HepG2 (cell line): ENCODE data around the gene EMILIN1. TPM values are rescaled to one million over a fixed set of nuclear protein-coding genes. Genes with fewer than 3 reads are reported as not detected.

ENCODE experiments used
- GFI1 ChIP-seq: sonication (generic); formaldehyde crosslinking; IDR thresholded peaks from 2 replicates; pipeline ENCODE4 v1.5.0; 2020; ENCODE audit warnings: missing genetic modification reagents, mild to moderate bottlenecking, borderline replicate concordance
- JUNB ChIP-seq: sonication (generic); formaldehyde crosslinking; IDR thresholded peaks from 2 replicates; pipeline ENCODE4 v1.8.0; 2022; ENCODE audit warnings: missing genetic modification reagents, mild to moderate bottlenecking, borderline replicate concordance
- MTF2 ChIP-seq: sonication (generic); formaldehyde crosslinking; IDR thresholded peaks from 2 replicates; pipeline ENCODE4 v1.5.0; 2020; ENCODE audit warnings: missing genetic modification reagents, borderline replicate concordance
- PAX8 ChIP-seq: sonication (generic); formaldehyde crosslinking; IDR thresholded peaks from 2 replicates; pipeline ENCODE4 v1.8.0; 2022; ENCODE audit warnings: mild to moderate bottlenecking, missing genetic modification reagents, borderline replicate concordance
- SP5 ChIP-seq: IDR thresholded peaks from 2 replicates; pipeline ENCODE4 v1.6.1; 2016; ENCODE audit warnings: low read depth, borderline replicate concordance
- ZNF10 ChIP-seq: sonication (generic); formaldehyde crosslinking; IDR thresholded peaks from 2 replicates; pipeline ENCODE4 v1.4.0; 2020; ENCODE audit warnings: mild to moderate bottlenecking, low read depth, missing genetic modification reagents, borderline replicate concordance
- ZNF124 ChIP-seq: sonication (generic); formaldehyde crosslinking; IDR thresholded peaks from 2 replicates; pipeline ENCODE4 v1.4.0; 2020; ENCODE audit warnings: missing genetic modification reagents
- ZNF256 ChIP-seq: sonication (generic); formaldehyde crosslinking; conservative IDR thresholded peaks from 2 replicates; pipeline ENCODE4 v1.4.0; 2020; ENCODE audit warnings: missing genetic modification reagents
- ZNF337 ChIP-seq: sonication (generic); formaldehyde crosslinking; IDR thresholded peaks from 2 replicates; pipeline ENCODE4 v1.5.1; 2020; ENCODE audit warnings: missing genetic modification reagents, low read depth, mild to moderate bottlenecking, borderline replicate concordance
- ZSCAN20 ChIP-seq: sonication (generic); formaldehyde crosslinking; IDR thresholded peaks from 2 replicates; pipeline ENCODE4 v1.4.0; 2020; ENCODE audit warnings: missing genetic modification reagents, mild to moderate bottlenecking, borderline replicate concordance
- polyA plus RNA-seq, 8 experiments: library from polyadenylated mRNA; depleted of rRNA in 3 of 8; stranded (reverse) in 7 of 8; unstranded in 1 of 8; fragments of >200 nt; fragmentation: Illumina TruSeq in 4 of 8; extraction: Trizol in 4 of 8; gene quantifications; 2 replicates each; pipeline versions ENCODE4 v1.2.1 to v1.2.3, GENCODE V29; 2011 to 2016; ENCODE audit warnings: low read depth in 4 of 8, missing spikeins in 1 of 8, mixed read lengths in 1 of 8; ENCODE audit not compliant: insufficient read depth in 1 of 8
- total RNA-seq, 5 experiments: library from RNA; depleted of rRNA; stranded (reverse); fragments of >200 nt; fragmentation: Illumina TruSeq; extraction: Trizol; gene quantifications; 2 replicates each; pipeline ENCODE4 v1.2.3, GENCODE V29; 2016; ENCODE audit warnings: low read depth in 1 of 5
- TF ChIP-seq, protein P1 (sequence below): IDR thresholded peaks from 2 replicates; pipeline ENCODE4 v1.6.1; 2016; ENCODE audit warnings: missing compliant biosample characterization, missing genetic modification reagents, borderline replicate concordance
- TF ChIP-seq, protein P2 (sequence below): fragments of 450-650 bp; IDR thresholded peaks from 2 replicates; pipeline ENCODE4 v1.6.1; 2017; ENCODE audit warnings: mild to moderate bottlenecking
- TF ChIP-seq, protein P3 (sequence below): sonication (generic); formaldehyde crosslinking; IDR thresholded peaks from 2 replicates; pipeline ENCODE4 v1.4.0; 2020; ENCODE audit warnings: missing genetic modification reagents
- TF ChIP-seq, protein P4 (sequence below): sonication (generic); formaldehyde crosslinking; IDR thresholded peaks from 2 replicates; pipeline ENCODE4 v1.8.0; 2022; ENCODE audit warnings: mild to moderate bottlenecking, missing genetic modification reagents, borderline replicate concordance
- TF ChIP-seq, protein P5 (sequence below): sonication (generic); formaldehyde crosslinking; IDR thresholded peaks from 2 replicates; pipeline ENCODE4 v1.8.0; 2022; ENCODE audit warnings: missing genetic modification reagents, mild to moderate bottlenecking, borderline replicate concordance
- TF ChIP-seq, protein P6 (sequence below): IDR thresholded peaks from 2 replicates; pipeline ENCODE4 v1.6.1; 2012; ENCODE audit warnings: low read length, improper control_type of control experiment
- TF ChIP-seq, protein P7 (sequence below): sonication (generic); formaldehyde crosslinking; IDR thresholded peaks from 2 replicates; pipeline ENCODE4 v1.4.0; 2020; ENCODE audit warnings: mild to moderate bottlenecking, missing genetic modification reagents

EMILIN1 gene
- total and polyA plus RNA-seq, 2 of the 13 experiments (the other 11 are each of a cell fraction or from before 2014, with no cell fraction given): 8.1 to 9.7 TPM

DNA sequence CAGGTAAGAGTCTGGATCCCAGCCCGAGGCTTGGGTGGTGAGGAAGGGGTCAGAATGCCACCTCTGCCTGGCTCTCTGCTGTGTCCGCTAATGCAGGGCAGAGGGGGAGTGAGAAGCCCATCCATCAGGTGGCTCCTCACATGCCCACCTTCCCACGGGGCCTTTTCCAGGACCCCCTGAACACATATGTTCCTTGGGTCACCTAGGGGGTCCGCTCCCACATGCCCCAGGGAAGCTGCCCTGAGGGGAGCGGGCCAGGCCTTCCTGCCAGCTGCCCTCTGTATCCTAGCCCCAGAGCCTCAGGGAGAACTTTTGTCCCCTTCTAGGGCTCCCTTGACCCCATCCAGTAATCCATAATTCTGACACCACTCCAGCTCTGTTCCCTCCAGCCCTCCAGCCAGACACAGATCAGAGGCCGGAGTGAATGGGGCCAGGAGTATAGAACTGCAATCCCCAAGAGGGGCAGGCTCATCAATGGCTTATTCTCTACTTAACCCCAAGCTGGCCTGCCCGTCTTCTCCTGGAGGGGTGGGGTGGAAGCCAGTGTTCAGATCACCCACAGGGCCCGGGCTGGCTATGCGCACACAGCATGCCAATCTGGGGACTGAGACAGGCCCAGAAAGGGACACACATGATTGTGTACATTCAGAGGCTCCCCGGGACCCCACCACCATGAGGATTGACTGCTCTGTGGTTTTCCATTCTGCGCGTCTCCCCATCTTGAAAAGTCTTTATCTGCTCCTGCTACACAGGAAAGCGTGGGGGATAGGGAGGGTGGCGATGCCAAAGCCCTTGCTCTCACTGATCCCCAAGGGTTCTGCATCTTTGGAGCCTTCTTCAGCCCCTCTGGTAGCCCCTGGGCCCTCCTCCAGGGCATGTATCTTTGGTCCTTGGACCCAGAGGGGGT, 1.1 kb downstream of the EMILIN1 start (continued):
- TF ChIP-seq, protein P1, sequence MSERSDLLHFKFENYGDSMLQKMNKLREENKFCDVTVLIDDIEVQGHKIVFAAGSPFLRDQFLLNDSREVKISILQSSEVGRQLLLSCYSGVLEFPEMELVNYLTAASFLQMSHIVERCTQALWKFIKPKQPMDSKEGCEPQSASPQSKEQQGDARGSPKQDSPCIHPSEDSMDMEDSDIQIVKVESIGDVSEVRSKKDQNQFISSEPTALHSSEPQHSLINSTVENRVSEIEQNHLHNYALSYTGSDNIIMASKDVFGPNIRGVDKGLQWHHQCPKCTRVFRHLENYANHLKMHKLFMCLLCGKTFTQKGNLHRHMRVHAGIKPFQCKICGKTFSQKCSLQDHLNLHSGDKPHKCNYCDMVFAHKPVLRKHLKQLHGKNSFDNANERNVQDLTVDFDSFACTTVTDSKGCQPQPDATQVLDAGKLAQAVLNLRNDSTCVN (CRISPR knock-in tag): no peak
- TF ChIP-seq ZNF256 (CRISPR knock-in tag) (no peak), JUNB (no peak), PAX8 (CRISPR knock-in tag) (no peak), GFI1 (CRISPR knock-in tag) (no peak), MTF2 (CRISPR knock-in tag) (no peak), SP5 (CRISPR knock-in tag) (no peak), ZNF337 (no peak), ZNF124 (CRISPR knock-in tag) (no peak), ZSCAN20 (CRISPR knock-in tag) (no peak), ZNF10 (CRISPR knock-in tag) (no peak)
- TF ChIP-seq, protein P2, sequence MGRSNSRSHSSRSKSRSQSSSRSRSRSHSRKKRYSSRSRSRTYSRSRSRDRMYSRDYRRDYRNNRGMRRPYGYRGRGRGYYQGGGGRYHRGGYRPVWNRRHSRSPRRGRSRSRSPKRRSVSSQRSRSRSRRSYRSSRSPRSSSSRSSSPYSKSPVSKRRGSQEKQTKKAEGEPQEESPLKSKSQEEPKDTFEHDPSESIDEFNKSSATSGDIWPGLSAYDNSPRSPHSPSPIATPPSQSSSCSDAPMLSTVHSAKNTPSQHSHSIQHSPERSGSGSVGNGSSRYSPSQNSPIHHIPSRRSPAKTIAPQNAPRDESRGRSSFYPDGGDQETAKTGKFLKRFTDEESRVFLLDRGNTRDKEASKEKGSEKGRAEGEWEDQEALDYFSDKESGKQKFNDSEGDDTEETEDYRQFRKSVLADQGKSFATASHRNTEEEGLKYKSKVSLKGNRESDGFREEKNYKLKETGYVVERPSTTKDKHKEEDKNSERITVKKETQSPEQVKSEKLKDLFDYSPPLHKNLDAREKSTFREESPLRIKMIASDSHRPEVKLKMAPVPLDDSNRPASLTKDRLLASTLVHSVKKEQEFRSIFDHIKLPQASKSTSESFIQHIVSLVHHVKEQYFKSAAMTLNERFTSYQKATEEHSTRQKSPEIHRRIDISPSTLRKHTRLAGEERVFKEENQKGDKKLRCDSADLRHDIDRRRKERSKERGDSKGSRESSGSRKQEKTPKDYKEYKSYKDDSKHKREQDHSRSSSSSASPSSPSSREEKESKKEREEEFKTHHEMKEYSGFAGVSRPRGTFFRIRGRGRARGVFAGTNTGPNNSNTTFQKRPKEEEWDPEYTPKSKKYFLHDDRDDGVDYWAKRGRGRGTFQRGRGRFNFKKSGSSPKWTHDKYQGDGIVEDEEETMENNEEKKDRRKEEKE: no peak
- TF ChIP-seq, protein P3, sequence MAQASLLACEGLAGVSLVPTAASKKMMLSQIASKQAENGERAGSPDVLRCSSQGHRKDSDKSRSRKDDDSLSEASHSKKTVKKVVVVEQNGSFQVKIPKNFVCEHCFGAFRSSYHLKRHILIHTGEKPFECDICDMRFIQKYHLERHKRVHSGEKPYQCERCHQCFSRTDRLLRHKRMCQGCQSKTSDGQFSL (CRISPR knock-in tag): no peak
- TF ChIP-seq, protein P4, sequence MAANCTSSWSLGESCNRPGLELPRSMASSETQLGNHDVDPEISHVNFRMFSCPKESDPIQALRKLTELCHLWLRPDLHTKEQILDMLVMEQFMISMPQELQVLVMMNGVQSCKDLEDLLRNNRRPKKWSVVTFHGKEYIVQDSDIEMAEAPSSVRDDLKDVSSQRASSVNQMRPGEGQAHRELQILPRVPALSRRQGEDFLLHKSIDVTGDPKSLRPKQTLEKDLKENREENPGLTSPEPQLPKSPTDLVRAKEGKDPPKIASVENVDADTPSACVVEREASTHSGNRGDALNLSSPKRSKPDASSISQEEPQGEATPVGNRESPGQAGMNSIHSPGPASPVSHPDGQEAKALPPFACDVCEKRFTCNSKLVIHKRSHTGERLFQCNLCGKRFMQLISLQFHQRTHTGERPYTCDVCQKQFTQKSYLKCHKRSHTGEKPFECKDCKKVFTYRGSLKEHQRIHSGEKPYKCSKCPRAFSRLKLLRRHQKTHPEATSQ (CRISPR knock-in tag): no peak
- TF ChIP-seq, protein P5, sequence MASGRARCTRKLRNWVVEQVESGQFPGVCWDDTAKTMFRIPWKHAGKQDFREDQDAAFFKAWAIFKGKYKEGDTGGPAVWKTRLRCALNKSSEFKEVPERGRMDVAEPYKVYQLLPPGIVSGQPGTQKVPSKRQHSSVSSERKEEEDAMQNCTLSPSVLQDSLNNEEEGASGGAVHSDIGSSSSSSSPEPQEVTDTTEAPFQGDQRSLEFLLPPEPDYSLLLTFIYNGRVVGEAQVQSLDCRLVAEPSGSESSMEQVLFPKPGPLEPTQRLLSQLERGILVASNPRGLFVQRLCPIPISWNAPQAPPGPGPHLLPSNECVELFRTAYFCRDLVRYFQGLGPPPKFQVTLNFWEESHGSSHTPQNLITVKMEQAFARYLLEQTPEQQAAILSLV (CRISPR knock-in tag): no peak
- TF ChIP-seq, protein P6, sequence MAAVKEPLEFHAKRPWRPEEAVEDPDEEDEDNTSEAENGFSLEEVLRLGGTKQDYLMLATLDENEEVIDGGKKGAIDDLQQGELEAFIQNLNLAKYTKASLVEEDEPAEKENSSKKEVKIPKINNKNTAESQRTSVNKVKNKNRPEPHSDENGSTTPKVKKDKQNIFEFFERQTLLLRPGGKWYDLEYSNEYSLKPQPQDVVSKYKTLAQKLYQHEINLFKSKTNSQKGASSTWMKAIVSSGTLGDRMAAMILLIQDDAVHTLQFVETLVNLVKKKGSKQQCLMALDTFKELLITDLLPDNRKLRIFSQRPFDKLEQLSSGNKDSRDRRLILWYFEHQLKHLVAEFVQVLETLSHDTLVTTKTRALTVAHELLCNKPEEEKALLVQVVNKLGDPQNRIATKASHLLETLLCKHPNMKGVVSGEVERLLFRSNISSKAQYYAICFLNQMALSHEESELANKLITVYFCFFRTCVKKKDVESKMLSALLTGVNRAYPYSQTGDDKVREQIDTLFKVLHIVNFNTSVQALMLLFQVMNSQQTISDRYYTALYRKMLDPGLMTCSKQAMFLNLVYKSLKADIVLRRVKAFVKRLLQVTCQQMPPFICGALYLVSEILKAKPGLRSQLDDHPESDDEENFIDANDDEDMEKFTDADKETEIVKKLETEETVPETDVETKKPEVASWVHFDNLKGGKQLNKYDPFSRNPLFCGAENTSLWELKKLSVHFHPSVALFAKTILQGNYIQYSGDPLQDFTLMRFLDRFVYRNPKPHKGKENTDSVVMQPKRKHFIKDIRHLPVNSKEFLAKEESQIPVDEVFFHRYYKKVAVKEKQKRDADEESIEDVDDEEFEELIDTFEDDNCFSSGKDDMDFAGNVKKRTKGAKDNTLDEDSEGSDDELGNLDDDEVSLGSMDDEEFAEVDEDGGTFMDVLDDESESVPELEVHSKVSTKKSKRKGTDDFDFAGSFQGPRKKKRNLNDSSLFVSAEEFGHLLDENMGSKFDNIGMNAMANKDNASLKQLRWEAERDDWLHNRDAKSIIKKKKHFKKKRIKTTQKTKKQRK: no peak
- TF ChIP-seq, protein P7, sequence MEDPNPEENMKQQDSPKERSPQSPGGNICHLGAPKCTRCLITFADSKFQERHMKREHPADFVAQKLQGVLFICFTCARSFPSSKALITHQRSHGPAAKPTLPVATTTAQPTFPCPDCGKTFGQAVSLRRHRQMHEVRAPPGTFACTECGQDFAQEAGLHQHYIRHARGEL: no peak
